Ovary (tissue), 3 donors: ENCODE results near the gene TENM4.

Experiments
- POLR2A ChIP-seq: fragments of 450-650 bp; IDR thresholded peaks from one replicate; pipeline ENCODE4 v1.6.1; 2017; ENCODE audit warnings: antibody characterized with exemption, mild to moderate bottlenecking, moderate library complexity
- TF ChIP-seq, protein P1 (sequence below), 3 donors: fragments of 450-650 bp in 2 of 3; fragments of 200-600 bp in 1 of 3; IDR thresholded peaks; one replicate each; pipeline versions ENCODE4 v1.5.1 to v1.8.0; 2016 to 2022; ENCODE audit warnings: antibody characterized with exemption in 3 of 3, mild to moderate bottlenecking in 1 of 3
- donor health status: DM: no; HTN: no; CAD: no.

DNA sequence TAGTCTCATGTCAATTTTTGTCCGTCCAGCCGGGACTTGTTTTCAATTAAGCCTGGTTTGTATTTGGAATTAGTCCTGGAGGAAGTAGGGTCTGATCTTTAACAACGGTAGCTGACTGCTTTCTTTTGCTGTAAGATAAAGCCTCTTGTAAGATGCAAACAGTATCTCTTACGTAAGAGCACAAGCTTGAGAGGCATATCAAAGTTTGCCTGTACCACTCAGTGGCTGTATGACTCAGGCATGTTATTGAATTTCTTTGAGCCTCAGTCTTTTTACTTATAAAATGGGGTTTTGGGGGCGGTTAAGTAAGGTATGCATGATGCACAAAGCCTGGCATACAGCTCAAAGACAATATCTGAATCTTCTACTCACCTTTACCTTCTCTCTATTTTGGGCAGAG lies 667.8 kb downstream of the TENM4 start:
- TF ChIP-seq POLR2A = no peak
- TF ChIP-seq, protein P1, sequence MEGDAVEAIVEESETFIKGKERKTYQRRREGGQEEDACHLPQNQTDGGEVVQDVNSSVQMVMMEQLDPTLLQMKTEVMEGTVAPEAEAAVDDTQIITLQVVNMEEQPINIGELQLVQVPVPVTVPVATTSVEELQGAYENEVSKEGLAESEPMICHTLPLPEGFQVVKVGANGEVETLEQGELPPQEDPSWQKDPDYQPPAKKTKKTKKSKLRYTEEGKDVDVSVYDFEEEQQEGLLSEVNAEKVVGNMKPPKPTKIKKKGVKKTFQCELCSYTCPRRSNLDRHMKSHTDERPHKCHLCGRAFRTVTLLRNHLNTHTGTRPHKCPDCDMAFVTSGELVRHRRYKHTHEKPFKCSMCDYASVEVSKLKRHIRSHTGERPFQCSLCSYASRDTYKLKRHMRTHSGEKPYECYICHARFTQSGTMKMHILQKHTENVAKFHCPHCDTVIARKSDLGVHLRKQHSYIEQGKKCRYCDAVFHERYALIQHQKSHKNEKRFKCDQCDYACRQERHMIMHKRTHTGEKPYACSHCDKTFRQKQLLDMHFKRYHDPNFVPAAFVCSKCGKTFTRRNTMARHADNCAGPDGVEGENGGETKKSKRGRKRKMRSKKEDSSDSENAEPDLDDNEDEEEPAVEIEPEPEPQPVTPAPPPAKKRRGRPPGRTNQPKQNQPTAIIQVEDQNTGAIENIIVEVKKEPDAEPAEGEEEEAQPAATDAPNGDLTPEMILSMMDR (IDR thresholded peaks at IDR 0.05) = no peak
